ENCODE data around the gene OXA1L. TPM values are rescaled to one million over a fixed set of nuclear protein-coding genes. Genes with fewer than 3 reads are reported as not detected.

OXA1L gene
- total RNA-seq, 1 donor from 2014 or later, result 114 TPM

GRCh38 chr14:22768947-22769346 lies 2.5 kb downstream of the OXA1L start:
- DNase-seq (ENCODE audit: extremely low spot score, unreplicated experiment), result no peak
- H3K4me3 Mint-ChIP-seq (ENCODE audit: unreplicated experiment), result no peak overlapping the region
- H3K27me3 Mint-ChIP-seq (ENCODE audit: unreplicated experiment), result no peaks in the 10 kb centered on the region
- H3K9me3 Mint-ChIP-seq (ENCODE audit: unreplicated experiment), result peaks cover 3% of the 10 kb centered on the region
- H3K27ac Mint-ChIP-seq (ENCODE audit: unreplicated experiment), result no peak overlapping the region
- TF ChIP-seq CTCF (IDR thresholded peaks at IDR 0.05), result no peak
- H3K36me3 Mint-ChIP-seq (ENCODE audit: unreplicated experiment), result peaks cover 41% of the 10 kb centered on the region
- H3K4me1 Mint-ChIP-seq (ENCODE audit: unreplicated experiment), result peaks cover 30% of the 10 kb centered on the region

- Mint-ChIP-seq H3K27me3 (ENCODE audit: unreplicated experiment) (no peaks in the 10 kb centered on the region), H3K36me3 (ENCODE audit: unreplicated experiment) (peaks cover 41% of the 10 kb centered on the region), H3K4me3 (ENCODE audit: unreplicated experiment) (no peak overlapping the region), H3K4me1 (ENCODE audit: unreplicated experiment) (peaks cover 30% of the 10 kb centered on the region), H3K27ac (ENCODE audit: unreplicated experiment) (no peak overlapping the region), H3K9me3 (ENCODE audit: unreplicated experiment) (peaks cover 3% of the 10 kb centered on the region)
- TF ChIP-seq CTCF (IDR thresholded peaks at IDR 0.05), result no peak
- no peak for DNase-seq (ENCODE audit: extremely low spot score, unreplicated experiment)
These were observed 2.9 kb downstream of the OXA1L start for GRCh38 chr14:22769369-22769768.

- no peak overlapping the region for H3K27ac Mint-ChIP-seq (ENCODE audit: unreplicated experiment)
- no peak overlapping the region for H3K4me3 Mint-ChIP-seq (ENCODE audit: unreplicated experiment)
- peaks cover 41% of the 10 kb centered on the region for H3K36me3 Mint-ChIP-seq (ENCODE audit: unreplicated experiment)
- DNase-seq (ENCODE audit: extremely low spot score, unreplicated experiment), result no peak
- H3K27me3 Mint-ChIP-seq (ENCODE audit: unreplicated experiment), result no peaks in the 10 kb centered on the region
- peaks cover 21% of the 10 kb centered on the region for H3K4me1 Mint-ChIP-seq (ENCODE audit: unreplicated experiment)
- no peak for TF ChIP-seq CTCF (IDR thresholded peaks at IDR 0.05)
- H3K9me3 Mint-ChIP-seq (ENCODE audit: unreplicated experiment), result peaks cover 3% of the 10 kb centered on the region
These were observed 4.1 kb downstream of the OXA1L start for GRCh38 chr14:22770481-22771187.

GRCh38 chr14:22772725-22773124 lies 6.2 kb downstream of the OXA1L start:
- H3K4me1 Mint-ChIP-seq (ENCODE audit: unreplicated experiment), result peaks cover 9% of the 10 kb centered on the region
- no peaks in the 10 kb centered on the region for H3K9me3 Mint-ChIP-seq (ENCODE audit: unreplicated experiment)
- no peak overlapping the region for H3K27ac Mint-ChIP-seq (ENCODE audit: unreplicated experiment)
- no peaks in the 10 kb centered on the region for H3K27me3 Mint-ChIP-seq (ENCODE audit: unreplicated experiment)
- no peak for DNase-seq (ENCODE audit: extremely low spot score, unreplicated experiment)
- no peak for TF ChIP-seq CTCF (IDR thresholded peaks at IDR 0.05)
- no peak overlapping the region for H3K4me3 Mint-ChIP-seq (ENCODE audit: unreplicated experiment)
- peaks cover 38% of the 10 kb centered on the region for H3K36me3 Mint-ChIP-seq (ENCODE audit: unreplicated experiment)

- no peak overlapping the region for H3K27ac Mint-ChIP-seq (ENCODE audit: unreplicated experiment)
- peaks cover 2% of the 10 kb centered on the region for H3K4me1 Mint-ChIP-seq (ENCODE audit: unreplicated experiment)
- no peak for TF ChIP-seq CTCF (IDR thresholded peaks at IDR 0.05)
- H3K9me3 Mint-ChIP-seq (ENCODE audit: unreplicated experiment), result no peaks in the 10 kb centered on the region
- no peaks in the 10 kb centered on the region for H3K27me3 Mint-ChIP-seq (ENCODE audit: unreplicated experiment)
- DNase-seq (ENCODE audit: extremely low spot score, unreplicated experiment), result no peak
- H3K36me3 Mint-ChIP-seq (ENCODE audit: unreplicated experiment), result peaks cover 38% of the 10 kb centered on the region
- H3K4me3 Mint-ChIP-seq (ENCODE audit: unreplicated experiment), result no peak overlapping the region
These were observed 6.9 kb downstream of the OXA1L start for GRCh38 chr14:22773162-22774010.
